ENCODE results near the gene HSBP1L1.

Gene HSBP1L1

GRCh38 chr18:79926306-79926705 is 38.1 kb upstream of the HSBP1L1 start:
- Mint-ChIP-seq H3K27me3 (no peaks in the 10 kb centered on the region), H3K4me3 (no peak overlapping the region), H3K36me3 (ENCODE audit: low read depth) (peaks cover 46% of the 10 kb centered on the region), H3K4me1 (ENCODE audit: low read depth) (no peaks in the 10 kb centered on the region), H3K27ac (no peak overlapping the region), H3K9me3 (peaks cover 16% of the 10 kb centered on the region)

- H3K36me3 Mint-ChIP-seq (ENCODE audit: low read depth) = peaks cover 50% of the 10 kb centered on the region
- H3K27ac Mint-ChIP-seq = no peak overlapping the region
- H3K4me3 Mint-ChIP-seq = no peak overlapping the region
- no peaks in the 10 kb centered on the region for H3K27me3 Mint-ChIP-seq
- H3K9me3 Mint-ChIP-seq = peaks cover 19% of the 10 kb centered on the region
- H3K4me1 Mint-ChIP-seq (ENCODE audit: low read depth) = no peaks in the 10 kb centered on the region
Measured at GRCh38 chr18:79926715-79927606, 37.5 kb upstream of the HSBP1L1 start.

DNA sequence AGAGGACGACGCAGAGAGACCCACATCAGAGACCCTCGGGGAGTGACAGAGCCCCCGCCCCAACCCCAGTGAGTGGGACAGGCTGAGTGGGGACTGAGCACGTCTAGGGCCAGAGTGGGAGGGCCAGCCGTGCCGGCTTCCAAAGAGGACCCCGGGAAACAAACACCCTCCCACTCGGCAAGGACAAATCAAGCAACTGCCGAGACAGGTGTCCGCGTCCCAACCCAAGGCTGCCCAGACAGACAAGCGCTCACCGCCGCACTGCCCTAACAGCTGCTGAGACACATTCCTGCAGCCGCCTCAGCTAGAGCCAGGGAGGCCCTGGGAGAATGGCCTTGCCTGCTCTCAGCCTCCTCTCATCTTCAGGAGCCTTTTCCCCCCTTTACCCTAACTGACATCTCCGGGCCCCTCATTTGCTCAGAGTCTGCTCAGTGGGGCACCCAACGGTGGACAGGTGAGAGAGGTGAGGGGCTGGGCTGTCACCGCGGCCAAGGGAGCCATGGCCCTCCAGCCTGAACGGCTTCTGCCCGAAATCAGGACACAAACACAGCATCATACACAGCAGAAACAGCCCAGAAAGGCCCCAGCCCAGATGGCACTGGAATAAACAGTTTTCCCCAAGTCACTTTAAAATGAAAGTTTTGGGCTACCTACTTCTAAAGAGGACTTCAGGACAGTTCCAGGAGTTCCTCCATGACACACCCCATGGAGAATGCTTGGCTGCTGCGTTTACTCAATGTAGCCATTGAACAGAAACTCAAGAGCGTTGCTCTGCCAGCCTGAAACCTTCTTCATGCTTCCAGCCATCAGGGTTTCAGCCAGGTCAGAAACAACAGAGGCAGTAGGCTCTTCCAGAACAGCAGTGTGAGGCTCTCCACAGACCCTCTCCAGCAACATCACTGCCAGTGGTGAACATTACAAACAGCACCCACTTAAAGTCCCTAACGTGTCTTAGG is 36.6 kb upstream of the HSBP1L1 start:
- no peak overlapping the region for H3K4me3 Mint-ChIP-seq
- H3K36me3 Mint-ChIP-seq (ENCODE audit: low read depth) = peaks cover 60% of the 10 kb centered on the region
- H3K9me3 Mint-ChIP-seq = peaks cover 21% of the 10 kb centered on the region

GRCh38 chr18:79928563-79928960 is 35.9 kb upstream of the HSBP1L1 start:
- Mint-ChIP-seq H3K27me3 (no peaks in the 10 kb centered on the region), H3K4me1 (ENCODE audit: low read depth) (no peaks in the 10 kb centered on the region), H3K4me3 (no peak overlapping the region), H3K27ac (no peak overlapping the region), H3K36me3 (ENCODE audit: low read depth) (peaks cover 63% of the 10 kb centered on the region), H3K9me3 (peaks cover 28% of the 10 kb centered on the region)

More for the DNA sequence above, 36.6 kb upstream of the HSBP1L1 start:
- Mint-ChIP-seq H3K27me3 (no peaks in the 10 kb centered on the region), H3K4me1 (ENCODE audit: low read depth) (no peaks in the 10 kb centered on the region), H3K27ac (no peak overlapping the region)

DNA sequence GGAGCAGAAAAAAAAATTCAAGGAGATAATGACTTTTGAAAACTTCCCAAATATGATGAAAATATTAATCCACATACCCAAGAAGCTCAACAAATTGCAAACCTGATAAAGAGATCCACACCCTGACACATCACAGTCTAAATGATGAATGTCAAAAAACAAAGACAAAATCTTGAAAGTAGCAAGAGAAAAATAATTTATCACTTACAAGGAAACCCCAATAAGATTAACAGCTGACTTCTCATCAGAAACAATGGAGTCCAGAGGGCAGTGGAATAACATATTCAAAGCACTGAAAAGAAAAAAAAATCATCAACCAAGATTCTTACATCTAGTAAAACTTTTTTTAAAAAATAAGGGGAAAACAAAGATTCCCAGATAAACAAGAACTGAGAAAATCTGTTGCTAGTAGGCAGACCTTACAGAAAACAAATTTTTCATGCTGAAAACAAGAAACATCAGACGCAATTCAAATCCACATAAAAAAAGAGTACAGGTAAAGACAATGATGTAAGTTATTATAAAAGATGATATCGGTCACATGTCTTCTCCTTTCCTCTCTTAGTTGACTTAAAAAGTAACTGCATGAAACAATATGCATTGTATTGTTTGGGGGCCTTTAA is 34.3 kb upstream of the HSBP1L1 start:
- Mint-ChIP-seq H3K27me3 (no peaks in the 10 kb centered on the region), H3K4me3 (no peak overlapping the region), H3K36me3 (ENCODE audit: low read depth) (peaks cover 71% of the 10 kb centered on the region), H3K9me3 (peaks cover 37% of the 10 kb centered on the region), H3K27ac (no peak overlapping the region), H3K4me1 (ENCODE audit: low read depth) (no peaks in the 10 kb centered on the region)

GRCh38 chr18:79931475-79931874 is 33.0 kb upstream of the HSBP1L1 start:
- Mint-ChIP-seq H3K36me3 (ENCODE audit: low read depth) (peaks cover 78% of the 10 kb centered on the region), H3K27ac (no peak overlapping the region), H3K4me1 (ENCODE audit: low read depth) (no peaks in the 10 kb centered on the region), H3K9me3 (peaks cover 37% of the 10 kb centered on the region), H3K27me3 (no peaks in the 10 kb centered on the region), H3K4me3 (no peak overlapping the region)

GRCh38 chr18:79932907-79933306 is 31.5 kb upstream of the HSBP1L1 start:
- H3K9me3 Mint-ChIP-seq = peaks cover 37% of the 10 kb centered on the region
- no peak overlapping the region for H3K4me3 Mint-ChIP-seq
- H3K27ac Mint-ChIP-seq = no peak overlapping the region
- peaks cover 92% of the 10 kb centered on the region for H3K36me3 Mint-ChIP-seq (ENCODE audit: low read depth)
- no peaks in the 10 kb centered on the region for H3K27me3 Mint-ChIP-seq
- H3K4me1 Mint-ChIP-seq (ENCODE audit: low read depth) = no peaks in the 10 kb centered on the region

GRCh38 chr18:79933765-79934164 is 30.7 kb upstream of the HSBP1L1 start:
- H3K36me3 Mint-ChIP-seq (ENCODE audit: low read depth) = peaks cover 90% of the 10 kb centered on the region
- H3K4me3 Mint-ChIP-seq = no peak overlapping the region
- H3K9me3 Mint-ChIP-seq = peaks cover 36% of the 10 kb centered on the region
- no peaks in the 10 kb centered on the region for H3K4me1 Mint-ChIP-seq (ENCODE audit: low read depth)
- no peaks in the 10 kb centered on the region for H3K27me3 Mint-ChIP-seq
- no peak overlapping the region for H3K27ac Mint-ChIP-seq

DNA sequence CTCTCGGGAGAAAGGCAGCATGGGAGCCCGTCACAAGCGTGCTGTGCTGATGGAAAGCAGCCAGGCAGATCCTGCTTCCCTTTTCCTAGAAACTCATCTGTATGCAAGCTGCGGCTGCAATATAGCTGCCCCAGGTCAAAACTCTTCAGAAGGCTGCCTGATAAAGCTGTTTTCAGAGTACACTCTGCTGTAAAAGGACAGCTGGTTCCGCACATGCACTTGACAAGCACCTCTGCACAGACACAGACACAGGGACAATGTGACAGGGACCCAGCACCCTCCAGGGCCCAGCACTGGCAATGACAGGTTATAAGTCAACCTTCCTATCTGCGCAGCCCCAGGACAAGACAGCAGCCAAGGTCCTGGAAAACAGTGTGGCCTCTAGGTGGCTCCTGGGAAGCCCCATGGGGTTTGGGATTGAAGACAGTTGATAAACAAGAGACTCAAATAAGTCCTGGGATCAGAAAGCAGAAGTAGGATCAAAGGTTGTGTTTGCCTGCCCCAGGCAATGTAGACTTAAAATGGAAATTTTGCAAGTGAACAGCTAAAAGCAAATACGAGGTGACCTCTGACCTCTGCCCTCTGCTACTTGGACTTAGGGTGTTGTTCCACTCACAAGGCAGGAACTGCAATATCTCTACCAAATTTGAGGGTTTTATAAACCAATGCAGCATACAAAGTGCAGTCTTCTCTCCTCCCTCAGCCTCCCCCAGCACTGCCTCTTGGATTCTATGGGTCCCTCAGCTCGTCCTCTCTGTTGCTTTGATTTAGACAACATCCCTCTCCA is 29.9 kb upstream of the HSBP1L1 start:
- H3K4me1 Mint-ChIP-seq (ENCODE audit: low read depth) = no peaks in the 10 kb centered on the region
- H3K4me3 Mint-ChIP-seq = no peak overlapping the region
- peaks cover 31% of the 10 kb centered on the region for H3K9me3 Mint-ChIP-seq
- no peaks in the 10 kb centered on the region for H3K27me3 Mint-ChIP-seq
- no peak overlapping the region for H3K27ac Mint-ChIP-seq
- H3K36me3 Mint-ChIP-seq (ENCODE audit: low read depth) = peaks cover 90% of the 10 kb centered on the region

GRCh38 chr18:79935098-79935480 is 29.4 kb upstream of the HSBP1L1 start:
- no peaks in the 10 kb centered on the region for H3K27me3 Mint-ChIP-seq

GRCh38 chr18:79935499-79935898 is 28.9 kb upstream of the HSBP1L1 start:
- Mint-ChIP-seq H3K4me3 (no peak overlapping the region), H3K4me1 (ENCODE audit: low read depth) (peaks cover 4% of the 10 kb centered on the region), H3K9me3 (peaks cover 28% of the 10 kb centered on the region), H3K27me3 (no peaks in the 10 kb centered on the region), H3K36me3 (ENCODE audit: low read depth) (peaks cover 90% of the 10 kb centered on the region), H3K27ac (no peak overlapping the region)

More at GRCh38 chr18:79935098-79935480, 29.4 kb upstream of the HSBP1L1 start:
- Mint-ChIP-seq H3K27ac (no peak overlapping the region), H3K4me1 (ENCODE audit: low read depth) (peaks cover 4% of the 10 kb centered on the region), H3K9me3 (peaks cover 29% of the 10 kb centered on the region), H3K36me3 (ENCODE audit: low read depth) (peaks cover 90% of the 10 kb centered on the region), H3K4me3 (no peak overlapping the region)

DNA sequence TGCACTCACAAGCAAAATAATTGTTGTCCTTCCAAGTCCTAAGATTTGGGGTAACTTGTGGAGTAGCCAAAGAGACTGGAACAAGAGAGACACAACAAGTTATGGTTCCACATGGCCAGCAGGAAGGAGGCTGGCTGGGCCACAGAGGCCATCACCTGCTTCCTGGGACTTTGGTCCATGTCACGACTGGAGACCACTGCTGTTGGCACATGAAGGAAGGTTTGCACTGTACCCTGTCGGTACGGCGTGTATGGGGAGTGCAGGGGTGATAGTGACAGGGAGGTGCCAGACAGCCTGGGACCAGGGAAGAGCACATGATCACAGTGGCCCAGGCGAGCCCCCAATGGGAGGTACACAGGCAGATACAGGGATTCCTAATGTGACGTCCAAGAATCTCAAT is 28.5 kb upstream of the HSBP1L1 start:
- Mint-ChIP-seq H3K27ac (no peak overlapping the region), H3K27me3 (no peaks in the 10 kb centered on the region), H3K9me3 (peaks cover 28% of the 10 kb centered on the region), H3K36me3 (ENCODE audit: low read depth) (peaks cover 92% of the 10 kb centered on the region), H3K4me1 (ENCODE audit: low read depth) (peaks cover 4% of the 10 kb centered on the region), H3K4me3 (no peak overlapping the region)

GRCh38 chr18:79936641-79937040 is 27.8 kb upstream of the HSBP1L1 start:
- peaks cover 4% of the 10 kb centered on the region for H3K4me1 Mint-ChIP-seq (ENCODE audit: low read depth)
- peaks cover 85% of the 10 kb centered on the region for H3K36me3 Mint-ChIP-seq (ENCODE audit: low read depth)
- H3K27me3 Mint-ChIP-seq = no peaks in the 10 kb centered on the region
- peaks cover 22% of the 10 kb centered on the region for H3K9me3 Mint-ChIP-seq
- no peak overlapping the region for H3K4me3 Mint-ChIP-seq
- no peak overlapping the region for H3K27ac Mint-ChIP-seq

All from stimulated activated naive CD8-positive, alpha-beta T cell treated with anti-CD3 and anti-CD28 coated beads, Interleukin-15, Interleukin-2, amounts not matched to agents 100 ng/mL and 50 ng/mL, for 24 hours (primary cell).